Keratinocyte (primary cell): ENCODE measurements around the gene CEACAM8. TPM values are rescaled to one million over a fixed set of nuclear protein-coding genes. Genes with fewer than 3 reads are reported as not detected.

Source experiments
- DNase-seq: peaks from one replicate; pipeline ENCODE4 v3.0.0-alpha.2; 2011; ENCODE audit warnings: low read depth, missing footprints, low spot score
- FAIRE-seq: peaks from 2 replicates; lab custom pipeline; 2011; peaks lifted over from hg19 to GRCh38; lab: Jason Lieb, UNC
- H2AFZ ChIP-seq: 2 replicates; pipeline ENCODE4 v1.6.0; 2012; ENCODE audit warnings: low read length, control low read depth, inconsistent platforms; ENCODE audit not compliant: control insufficient read depth
- H3K27ac ChIP-seq: 2 replicates; pipeline ENCODE4 v1.5.1; 2011; ENCODE audit warnings: low read length; ENCODE audit not compliant: control insufficient read depth, insufficient read depth
- H3K27me3 ChIP-seq: 3 replicates; pipeline ENCODE4 v1.6.0; 2011; ENCODE audit warnings: low read length; ENCODE audit not compliant: control insufficient read depth, insufficient read depth; ENCODE audit errors: extremely low read depth
- H3K36me3 ChIP-seq, 2 experiments: 2 replicates in 1 of 2; 3 replicates in 1 of 2; pipeline ENCODE4 v1.5.1; 2011; ENCODE audit warnings: low read length in 2 of 2, mild to moderate bottlenecking in 1 of 2; ENCODE audit not compliant: control insufficient read depth in 2 of 2, insufficient read depth in 2 of 2; ENCODE audit errors: extremely low read depth in 1 of 2
- H3K4me1 ChIP-seq: 3 replicates; pipeline ENCODE4 v1.5.1; 2011; ENCODE audit warnings: low read length; ENCODE audit not compliant: control insufficient read depth, insufficient read depth; ENCODE audit errors: extremely low read depth
- H3K4me2 ChIP-seq: 3 replicates; pipeline ENCODE4 v1.6.0; 2011; ENCODE audit warnings: low read depth, low read length; ENCODE audit not compliant: control insufficient read depth, insufficient read depth; ENCODE audit errors: extremely low read depth
- H3K4me3 ChIP-seq, 3 experiments: fragments of 200-600 bp in 1 of 3; sonication (generic) in 1 of 3; 2 replicates in 2 of 3; 3 replicates in 1 of 3; pipeline ENCODE4 v1.5.1; 2011 to 2016; ENCODE audit warnings: low read length in 3 of 3, mild to moderate bottlenecking in 3 of 3, control low read depth in 2 of 3, inconsistent platforms in 1 of 3, low read depth in 1 of 3, mixed read lengths in 1 of 3, mixed run types in 1 of 3, moderate library complexity in 1 of 3; ENCODE audit not compliant: control insufficient read depth in 2 of 3, insufficient read depth in 2 of 3; ENCODE audit errors: extremely low read depth in 1 of 3
- H3K79me2 ChIP-seq: 2 replicates; pipeline ENCODE4 v1.6.0; 2012; ENCODE audit warnings: low read length; ENCODE audit not compliant: control insufficient read depth, insufficient read depth
- H3K9ac ChIP-seq: 3 replicates; pipeline ENCODE4 v1.6.0; 2011; ENCODE audit warnings: low read length; ENCODE audit not compliant: control insufficient read depth, insufficient read depth; ENCODE audit errors: extremely low read depth
- H3K9me1 ChIP-seq: 3 replicates; pipeline ENCODE4 v1.6.0; 2011; ENCODE audit warnings: low read length; ENCODE audit not compliant: control insufficient read depth, insufficient read depth; ENCODE audit errors: extremely low read depth
- H3K9me3 ChIP-seq: 2 replicates; pipeline ENCODE4 v1.5.1; 2012; ENCODE audit warnings: low read depth, low read length; ENCODE audit not compliant: control insufficient read depth
- H4K20me1 ChIP-seq: 3 replicates; pipeline ENCODE4 v1.6.0; 2011; ENCODE audit warnings: low read length; ENCODE audit not compliant: control insufficient read depth, insufficient read depth; ENCODE audit errors: extremely low read depth
- EZH2 ChIP-seq: IDR thresholded peaks from one replicate; pipeline ENCODE4 v1.6.1; 2012; ENCODE audit warnings: inconsistent platforms, mild to moderate bottlenecking, low read length, moderate library complexity
- dilution Hi-C: fragments of 300-500 bp; cut with MboI; formaldehyde crosslinking; loops from one replicate; pipeline ENCODE4 v1.7.0; 2020; ENCODE audit warnings: low sequenced_read_pairs; ENCODE audit not compliant: extremely low pct_ligation_motif_present
- polyA plus RNA-seq, 5 experiments: library from polyadenylated mRNA; depleted of rRNA in 3 of 5; stranded (reverse) in 3 of 5; stranded (forward) in 1 of 5; unstranded in 1 of 5; fragments of >200 nt; gene quantifications; 1 replicate in 1 of 5; 2 replicates in 3 of 5; 3 replicates in 1 of 5; pipeline versions ENCODE4 v1.2.1 to v1.2.3, GENCODE V29; 2011 to 2012; ENCODE audit warnings: missing spikeins in 2 of 5, low read depth in 1 of 5, low replicate concordance in 1 of 5
- TF ChIP-seq, protein P1 (sequence below), 3 experiments: IDR thresholded peaks in 1 of 3; conservative IDR thresholded peaks in 1 of 3; optimal IDR thresholded peaks in 1 of 3; 2 replicates in 2 of 3; 3 replicates in 1 of 3; pipeline versions ENCODE3 to v1.5.1; 2011; ENCODE audit warnings: low read length in 3 of 3, mild to moderate bottlenecking in 3 of 3, moderate library complexity in 2 of 3, control low read depth in 1 of 3, inconsistent platforms in 1 of 3; ENCODE audit not compliant: insufficient read depth in 2 of 3; ENCODE audit errors: extremely low read depth in 1 of 3

The CEACAM8 gene
- polyA plus RNA-seq, 1 donor (not counting 4 experiments of a cell fraction or from before 2014, with no cell fraction given) = not detected

DNA sequence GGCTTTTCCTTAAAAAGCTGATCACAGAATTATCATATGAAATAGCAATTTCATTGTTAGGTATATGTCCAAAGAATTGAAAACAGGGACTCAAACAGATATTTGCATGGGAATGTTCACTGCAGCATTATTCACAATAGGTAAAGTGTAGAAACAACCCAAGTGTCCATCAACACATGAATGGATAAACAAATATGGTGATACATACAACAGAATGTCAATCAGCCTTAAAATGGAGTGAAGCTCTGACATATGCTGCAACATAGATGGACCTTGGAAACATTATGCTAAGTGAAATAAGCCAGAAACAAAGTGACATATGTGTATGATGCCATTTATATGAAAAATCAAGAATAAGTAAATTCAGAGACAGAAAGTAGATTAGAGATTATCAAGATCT, 60.3 kb downstream of the CEACAM8 start:
- H3K9ac ChIP-seq = no peak overlapping the region
- TF ChIP-seq, protein P1, sequence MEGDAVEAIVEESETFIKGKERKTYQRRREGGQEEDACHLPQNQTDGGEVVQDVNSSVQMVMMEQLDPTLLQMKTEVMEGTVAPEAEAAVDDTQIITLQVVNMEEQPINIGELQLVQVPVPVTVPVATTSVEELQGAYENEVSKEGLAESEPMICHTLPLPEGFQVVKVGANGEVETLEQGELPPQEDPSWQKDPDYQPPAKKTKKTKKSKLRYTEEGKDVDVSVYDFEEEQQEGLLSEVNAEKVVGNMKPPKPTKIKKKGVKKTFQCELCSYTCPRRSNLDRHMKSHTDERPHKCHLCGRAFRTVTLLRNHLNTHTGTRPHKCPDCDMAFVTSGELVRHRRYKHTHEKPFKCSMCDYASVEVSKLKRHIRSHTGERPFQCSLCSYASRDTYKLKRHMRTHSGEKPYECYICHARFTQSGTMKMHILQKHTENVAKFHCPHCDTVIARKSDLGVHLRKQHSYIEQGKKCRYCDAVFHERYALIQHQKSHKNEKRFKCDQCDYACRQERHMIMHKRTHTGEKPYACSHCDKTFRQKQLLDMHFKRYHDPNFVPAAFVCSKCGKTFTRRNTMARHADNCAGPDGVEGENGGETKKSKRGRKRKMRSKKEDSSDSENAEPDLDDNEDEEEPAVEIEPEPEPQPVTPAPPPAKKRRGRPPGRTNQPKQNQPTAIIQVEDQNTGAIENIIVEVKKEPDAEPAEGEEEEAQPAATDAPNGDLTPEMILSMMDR (optimal IDR thresholded peaks at IDR 0.05 in 1 of 3, IDR thresholded peaks at IDR 0.05 in 1 of 3, conservative IDR thresholded peaks at IDR 0.05 in 1 of 3; ENCODE audit: extremely low read depth in 1 of 3, insufficient read depth in 2 of 3, low read length in 3 of 3) = no peak
- no peak for TF ChIP-seq EZH2
- H3K27me3 ChIP-seq = no peaks in the 10 kb centered on the region
- H3K4me3 ChIP-seq = no peak overlapping the region
- no peaks in the 10 kb centered on the region for H3K9me1 ChIP-seq
- H3K4me2 ChIP-seq = no peak overlapping the region
- FAIRE-seq = no peak
- dilution Hi-C loops = no loop called here
- H4K20me1 ChIP-seq = no peaks in the 10 kb centered on the region
- H2AFZ ChIP-seq = no peak overlapping the region
- no peaks in the 10 kb centered on the region for H3K9me3 ChIP-seq
- H3K4me1 ChIP-seq = no peaks in the 10 kb centered on the region
- no peaks in the 10 kb centered on the region for H3K36me3 ChIP-seq
- H3K27ac ChIP-seq = no peak overlapping the region
- no peaks in the 10 kb centered on the region for H3K79me2 ChIP-seq
- DNase-seq = no peak

DNA sequence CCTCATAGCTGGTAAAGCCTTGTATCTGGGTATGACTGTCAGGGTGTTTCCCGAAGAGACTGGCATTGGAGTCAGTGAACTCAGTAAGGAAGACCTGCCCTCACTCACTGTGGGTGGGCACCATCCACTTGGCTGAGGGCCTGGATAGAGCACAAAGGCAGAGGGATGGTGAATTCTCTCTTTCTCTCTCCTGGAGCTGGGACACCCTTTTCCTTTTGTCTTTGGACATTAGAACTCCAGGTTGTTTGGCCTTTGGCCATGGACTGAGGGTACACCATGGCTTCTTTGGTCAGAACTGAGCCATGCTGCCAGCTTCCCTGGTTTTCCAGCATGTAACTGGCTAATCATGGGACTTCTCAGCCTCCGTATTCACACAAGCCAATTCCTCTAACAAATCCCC, 61.8 kb downstream of the CEACAM8 start:
- Histone ChIP-seq H4K20me1 (no peaks in the 10 kb centered on the region), H3K9me1 (no peaks in the 10 kb centered on the region), H3K4me2 (no peak overlapping the region), H3K27me3 (no peaks in the 10 kb centered on the region), H3K9ac (no peak overlapping the region), H3K4me1 (peaks cover 14% of the 10 kb centered on the region), H3K27ac (no peak overlapping the region), H3K36me3 (no peaks in the 10 kb centered on the region), H3K9me3 (no peaks in the 10 kb centered on the region), H3K79me2 (no peaks in the 10 kb centered on the region), H2AFZ (no peak overlapping the region), H3K4me3 (no peak overlapping the region)
- dilution Hi-C loops = no loop called here
- no peak for TF ChIP-seq EZH2
- TF ChIP-seq, protein P1 (optimal IDR thresholded peaks at IDR 0.05 in 1 of 3, IDR thresholded peaks at IDR 0.05 in 1 of 3, conservative IDR thresholded peaks at IDR 0.05 in 1 of 3; ENCODE audit: extremely low read depth in 1 of 3, insufficient read depth in 2 of 3, low read length in 3 of 3) = no peak
- FAIRE-seq = no peak
- no peak for DNase-seq
